ENCODE measurements around the gene FOXJ1.
"Not testable (repeated sequence)": the region's sequence is repeated elsewhere in the genome, so short reads cannot be mapped to it uniquely, and the experiment has no call there.

FOXJ1 gene

GRCh38 chr17:76141212-76142038, at the start of gene FOXJ1:
TSS of gene FOXJ1 (minus strand) at chr17:76141245. CDS start at chr17:76140395, 850 bp downstream.
- DNase-seq (ENCODE audit: low read depth in 1 of 2, low spot score in 1 of 2) = peak; percentile 80 to 83

GRCh38 chr17:76189741-76190140, 48.7 kb upstream of the FOXJ1 start:
- no peak for DNase-seq (ENCODE audit: low read depth in 1 of 2, low spot score in 1 of 2)

- DNase-seq (ENCODE audit: low read depth in 1 of 2, low spot score in 1 of 2) = no peak
Observed at GRCh38 chr17:76189247-76189646, 48.2 kb upstream of the FOXJ1 start.

- no peak for DNase-seq (ENCODE audit: low read depth in 1 of 2, low spot score in 1 of 2)
Observed at GRCh38 chr17:76188213-76189016, 47.4 kb upstream of the FOXJ1 start.

- DNase-seq (ENCODE audit: low read depth in 1 of 2, low spot score in 1 of 2) = not testable (repeated sequence)
Observed at GRCh38 chr17:76186774-76187173, 45.7 kb upstream of the FOXJ1 start.

GRCh38 chr17:76184290-76184689, 43.2 kb upstream of the FOXJ1 start:
- DNase-seq (ENCODE audit: low read depth in 1 of 2, low spot score in 1 of 2) = no peak

- peak; percentile 93 to 95 for DNase-seq (ENCODE audit: low read depth in 1 of 2, low spot score in 1 of 2)
Observed at GRCh38 chr17:76182016-76182764, 41.1 kb upstream of the FOXJ1 start.

GRCh38 chr17:76179496-76180467, 38.7 kb upstream of the FOXJ1 start:
- DNase-seq (ENCODE audit: low read depth in 1 of 2, low spot score in 1 of 2) = peak in 1 of 2 donors; percentile 27

GRCh38 chr17:76178124-76178523, 37.1 kb upstream of the FOXJ1 start:
- DNase-seq (ENCODE audit: low read depth in 1 of 2, low spot score in 1 of 2) = no peak

- DNase-seq (ENCODE audit: low read depth in 1 of 2, low spot score in 1 of 2) = no peak
Observed at GRCh38 chr17:76176701-76177574, 35.9 kb upstream of the FOXJ1 start.

GRCh38 chr17:76174037-76174436, 33.0 kb upstream of the FOXJ1 start:
- no peak for DNase-seq (ENCODE audit: low read depth in 1 of 2, low spot score in 1 of 2)

- DNase-seq (ENCODE audit: low read depth in 1 of 2, low spot score in 1 of 2) = no peak
Observed at GRCh38 chr17:76173474-76173873, 32.4 kb upstream of the FOXJ1 start.

GRCh38 chr17:76171706-76172105, 30.7 kb upstream of the FOXJ1 start:
- no peak for DNase-seq (ENCODE audit: low read depth in 1 of 2, low spot score in 1 of 2)

GRCh38 chr17:76170114-76170513, 29.1 kb upstream of the FOXJ1 start:
- no peak for DNase-seq (ENCODE audit: low read depth in 1 of 2, low spot score in 1 of 2)

GRCh38 chr17:76166906-76167305, 25.9 kb upstream of the FOXJ1 start:
- DNase-seq (ENCODE audit: low read depth in 1 of 2, low spot score in 1 of 2) = no peak

- DNase-seq (ENCODE audit: low read depth in 1 of 2, low spot score in 1 of 2) = no peak
Observed at GRCh38 chr17:76166168-76166567, 25.1 kb upstream of the FOXJ1 start.

GRCh38 chr17:76164331-76164730, 23.3 kb upstream of the FOXJ1 start:
- DNase-seq (ENCODE audit: low read depth in 1 of 2, low spot score in 1 of 2) = no peak

GRCh38 chr17:76163919-76164318, 22.9 kb upstream of the FOXJ1 start:
- DNase-seq (ENCODE audit: low read depth in 1 of 2, low spot score in 1 of 2) = no peak

GRCh38 chr17:76161619-76162266, 20.7 kb upstream of the FOXJ1 start:
- DNase-seq (ENCODE audit: low read depth in 1 of 2, low spot score in 1 of 2) = no peak

Data from activated CD4-positive, alpha-beta T cell treated with anti-CD3 and anti-CD28 coated beads, Interleukin-2, amount 50 U/mL, for 24 hours (primary cell).